Kidney epithelial cell (primary cell): Measurements from ENCODE around the gene CST11. TPM values are rescaled to one million over a fixed set of nuclear protein-coding genes. Genes with fewer than 3 reads are reported as not detected.
"Not testable (repeated sequence)": the region's sequence is repeated elsewhere in the genome, so short reads cannot be mapped to it uniquely, and the experiment has no call there.

Source experiments
- DNase-seq: peaks from one replicate; pipeline ENCODE4 v3.0.0-alpha.2; 2010; ENCODE audit warnings: low read depth
- H3K27me3 ChIP-seq: 2 replicates; pipeline ENCODE4 v1.6.0; 2011; ENCODE audit warnings: low read length; ENCODE audit not compliant: control insufficient read depth, insufficient read depth
- H3K36me3 ChIP-seq: 2 replicates; pipeline ENCODE4 v1.5.1; 2011; ENCODE audit warnings: low read length; ENCODE audit not compliant: control insufficient read depth, insufficient read depth
- H3K4me3 ChIP-seq: 2 replicates; pipeline ENCODE4 v1.5.1; 2011; ENCODE audit warnings: low read depth, mild to moderate bottlenecking, control low read depth, low read length
- total RNA-seq: library from RNA; depleted of rRNA; stranded (reverse); fragments of >200 nt; gene quantifications from 2 replicates; pipeline ENCODE4 v1.2.3, GENCODE V29; 2015
- TF ChIP-seq, protein P1 (sequence below): IDR thresholded peaks from 2 replicates; pipeline ENCODE4 v1.5.1; 2011; ENCODE audit warnings: mild to moderate bottlenecking, moderate library complexity, low read length, control low read depth, inconsistent platforms; ENCODE audit not compliant: insufficient read depth, poor library complexity, severe bottlenecking

CST11 gene
- total RNA-seq, 1 donor from 2014 or later = not detected

DNA sequence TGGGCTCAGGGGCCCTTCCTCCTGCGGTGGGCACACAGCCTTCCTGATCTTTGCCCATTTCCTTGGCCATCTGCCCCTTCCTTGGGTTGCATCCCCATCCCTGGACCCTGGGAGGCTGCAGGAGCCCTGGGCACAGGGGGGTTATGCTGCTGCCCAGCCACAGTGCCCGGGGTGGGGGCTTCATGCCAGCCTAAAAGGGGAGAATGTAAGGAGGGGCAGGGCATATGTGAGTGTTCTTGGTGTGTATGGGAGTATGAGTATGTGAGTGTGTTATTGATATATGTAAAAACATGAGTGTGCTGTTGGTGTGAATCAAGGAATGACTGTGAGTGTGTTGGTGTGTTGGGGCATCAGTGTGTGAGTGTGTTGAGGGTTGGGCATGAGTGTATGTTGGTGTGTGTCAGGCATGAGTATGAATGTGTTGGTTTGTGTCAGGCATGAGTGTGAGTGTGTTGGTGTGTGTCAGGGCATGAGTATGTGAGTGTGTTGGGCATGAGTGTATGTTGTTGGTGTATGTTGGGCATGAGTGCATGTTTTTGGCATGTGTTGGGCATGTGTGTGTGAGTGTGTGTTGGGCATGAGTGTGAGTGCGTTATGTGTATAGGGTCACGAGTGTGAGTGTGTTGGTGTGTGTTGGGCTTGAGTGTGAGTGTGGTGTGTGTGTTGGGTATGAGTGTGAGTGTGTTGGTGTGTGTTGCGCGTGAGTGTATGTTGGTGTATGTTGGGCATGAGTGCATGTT lies 23.5 kb upstream of the CST11 start:
- H3K36me3 ChIP-seq = no peaks in the 10 kb centered on the region
- DNase-seq = no peak
- no peaks in the 10 kb centered on the region for H3K27me3 ChIP-seq
- TF ChIP-seq, protein P1, sequence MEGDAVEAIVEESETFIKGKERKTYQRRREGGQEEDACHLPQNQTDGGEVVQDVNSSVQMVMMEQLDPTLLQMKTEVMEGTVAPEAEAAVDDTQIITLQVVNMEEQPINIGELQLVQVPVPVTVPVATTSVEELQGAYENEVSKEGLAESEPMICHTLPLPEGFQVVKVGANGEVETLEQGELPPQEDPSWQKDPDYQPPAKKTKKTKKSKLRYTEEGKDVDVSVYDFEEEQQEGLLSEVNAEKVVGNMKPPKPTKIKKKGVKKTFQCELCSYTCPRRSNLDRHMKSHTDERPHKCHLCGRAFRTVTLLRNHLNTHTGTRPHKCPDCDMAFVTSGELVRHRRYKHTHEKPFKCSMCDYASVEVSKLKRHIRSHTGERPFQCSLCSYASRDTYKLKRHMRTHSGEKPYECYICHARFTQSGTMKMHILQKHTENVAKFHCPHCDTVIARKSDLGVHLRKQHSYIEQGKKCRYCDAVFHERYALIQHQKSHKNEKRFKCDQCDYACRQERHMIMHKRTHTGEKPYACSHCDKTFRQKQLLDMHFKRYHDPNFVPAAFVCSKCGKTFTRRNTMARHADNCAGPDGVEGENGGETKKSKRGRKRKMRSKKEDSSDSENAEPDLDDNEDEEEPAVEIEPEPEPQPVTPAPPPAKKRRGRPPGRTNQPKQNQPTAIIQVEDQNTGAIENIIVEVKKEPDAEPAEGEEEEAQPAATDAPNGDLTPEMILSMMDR = no peak
- H3K4me3 ChIP-seq = no peak overlapping the region

- no peak overlapping the region for H3K4me3 ChIP-seq
- H3K27me3 ChIP-seq = no peaks in the 10 kb centered on the region
- H3K36me3 ChIP-seq = no peaks in the 10 kb centered on the region
- no peak for DNase-seq
- TF ChIP-seq, protein P1 = no peak
These were observed 22.7 kb upstream of the CST11 start for GRCh38 chr20:23475395-23475794.

DNA sequence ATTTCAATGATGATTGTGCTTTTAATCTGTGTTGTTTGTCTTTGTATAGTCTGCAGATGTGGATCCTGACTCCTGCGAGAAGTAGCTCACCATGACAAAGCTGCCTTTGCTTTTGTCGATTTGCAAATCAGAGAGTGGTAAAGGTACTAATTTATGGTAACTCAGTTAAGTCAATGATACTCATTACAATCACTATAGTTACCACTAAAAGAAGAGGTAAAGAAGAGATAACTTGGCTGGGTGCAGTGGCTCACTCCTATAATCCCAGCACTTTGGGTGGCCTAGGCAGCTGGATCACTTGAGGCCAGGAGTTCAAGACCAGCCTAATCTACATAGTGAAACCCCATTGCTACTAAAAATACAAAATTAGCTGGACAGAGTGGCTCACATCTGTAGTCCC lies 20.6 kb upstream of the CST11 start:
- DNase-seq, H3K36me3 ChIP-seq, H3K4me3 ChIP-seq, H3K27me3 ChIP-seq: not testable (repeated sequence)

- not testable (repeated sequence) for H3K27me3 ChIP-seq, H3K36me3 ChIP-seq, DNase-seq, H3K4me3 ChIP-seq
These were observed 19.6 kb upstream of the CST11 start for GRCh38 chr20:23472306-23472705.

- H3K27me3 ChIP-seq, H3K36me3 ChIP-seq, H3K4me3 ChIP-seq, DNase-seq: not testable (repeated sequence)
These were observed 14.3 kb upstream of the CST11 start for GRCh38 chr20:23466961-23467360.

- Histone ChIP-seq H3K36me3 (no peaks in the 10 kb centered on the region), H3K27me3 (no peaks in the 10 kb centered on the region), H3K4me3 (no peak overlapping the region)
- TF ChIP-seq, protein P1 = no peak
- no peak for DNase-seq
These were observed 8.5 kb upstream of the CST11 start for GRCh38 chr20:23461180-23461579.

- H3K36me3 ChIP-seq = no peaks in the 10 kb centered on the region
- no peak for DNase-seq
- TF ChIP-seq, protein P1 = no peak
- no peaks in the 10 kb centered on the region for H3K27me3 ChIP-seq
- no peak overlapping the region for H3K4me3 ChIP-seq
These were observed 6.9 kb upstream of the CST11 start for GRCh38 chr20:23459461-23460150.
